H1 (cell line): ENCODE results near the gene UROD. TPM values are rescaled to one million over a fixed set of nuclear protein-coding genes. Genes with fewer than 3 reads are reported as not detected.

Experiments
- CTCF ChIA-PET: fragments of 300-600 bp; sonication (Branson Sonifier 250); formaldehyde crosslinking; loops from one replicate; lab custom pipeline; 2021; ENCODE audit not compliant: partially characterized antibody; lab: Charles Lee
- POLR2A ChIA-PET: fragments of 300-600 bp; sonication (Branson Sonifier 250); formaldehyde crosslinking; loops from one replicate; lab custom pipeline; 2021; ENCODE audit warnings: inconsistent platforms; ENCODE audit not compliant: partially characterized antibody; lab: Charles Lee
- DNase-seq, 2 experiments: peaks; one replicate each; pipeline versions ENCODE4 v3.0.0 to v3.0.0-alpha.2; 2010 to 2022; ENCODE audit warnings: low spot score in 2 of 2, low read depth in 1 of 2, mixed read lengths in 1 of 2
- FAIRE-seq: peaks from 2 replicates; lab custom pipeline; 2011; peaks lifted over from hg19 to GRCh38; lab: Jason Lieb, UNC
- H2AFZ ChIP-seq: 2 replicates; pipeline ENCODE4 v1.8.1; 2012; ENCODE audit warnings: low read length, inconsistent platforms
- H2AK5ac ChIP-seq: 2 replicates; pipeline ENCODE4 v1.6.1; 2013; ENCODE audit warnings: low read depth, low read length
- H2BK120ac ChIP-seq: replicated peaks from 2 replicates; pipeline ENCODE3; 2013; ENCODE audit warnings: low read depth, low read length, inconsistent platforms
- H2BK12ac ChIP-seq: 2 replicates; pipeline ENCODE4 v1.6.1; 2013; ENCODE audit warnings: low read depth, low read length
- H2BK15ac ChIP-seq: 2 replicates; pipeline ENCODE4 v1.6.1; 2013; ENCODE audit warnings: low read length
- H2BK20ac ChIP-seq: 2 replicates; pipeline ENCODE4 v1.6.1; 2013; ENCODE audit warnings: low read length
- H2BK5ac ChIP-seq: 2 replicates; pipeline ENCODE4 v1.6.1; 2013; ENCODE audit warnings: low read depth, low read length
- H3K14ac ChIP-seq: 2 replicates; pipeline ENCODE4 v1.6.1; 2013; ENCODE audit warnings: inconsistent platforms; ENCODE audit not compliant: insufficient read length
- H3K18ac ChIP-seq: 2 replicates; pipeline ENCODE4 v1.6.1; 2013; ENCODE audit warnings: low read length; ENCODE audit errors: extremely low read depth
- H3K23ac ChIP-seq: 2 replicates; pipeline ENCODE4 v1.6.1; 2013; ENCODE audit warnings: inconsistent platforms; ENCODE audit not compliant: insufficient read length
- H3K23me2 ChIP-seq: 2 replicates; pipeline ENCODE4 v1.6.1; 2013; ENCODE audit warnings: low read depth, low read length
- H3K27ac ChIP-seq: 2 replicates; pipeline ENCODE4 v1.6.1; 2011; ENCODE audit warnings: low read depth, low read length, inconsistent platforms
- H3K27me3 ChIP-seq, 4 experiments: replicated peaks in 1 of 4; 1 replicate in 1 of 4; 2 replicates in 3 of 4; pipeline versions ENCODE4 v1.6.1 to v1.8.1; 2011 to 2013; ENCODE audit warnings: low read length in 3 of 4, mild to moderate bottlenecking in 3 of 4, inconsistent platforms in 2 of 4, mixed read lengths in 2 of 4, moderate library complexity in 1 of 4; ENCODE audit not compliant: control insufficient read depth in 3 of 4, insufficient read depth in 3 of 4; ENCODE audit errors: extremely low read depth in 1 of 4
- H3K36me3 ChIP-seq, 4 experiments: 2 replicates each; pipeline versions ENCODE4 v1.6.1 to v1.8.1; 2011 to 2013; ENCODE audit warnings: mild to moderate bottlenecking in 4 of 4, low read length in 3 of 4, moderate library complexity in 2 of 4, control low read depth in 1 of 4, inconsistent platforms in 1 of 4; ENCODE audit not compliant: insufficient read depth in 4 of 4, control insufficient read depth in 2 of 4
- H3K4ac ChIP-seq: replicated peaks from 2 replicates; pipeline ENCODE3; 2013; ENCODE audit warnings: low read length, low read depth, mixed read lengths, inconsistent platforms; ENCODE audit not compliant: insufficient read length
- H3K4me1 ChIP-seq, 4 experiments: replicated peaks in 1 of 4; 1 replicate in 1 of 4; 2 replicates in 3 of 4; pipeline versions ENCODE4 v1.6.1 to v1.8.1; 2011 to 2013; ENCODE audit warnings: low read length in 3 of 4, inconsistent platforms in 2 of 4, mixed read lengths in 1 of 4; ENCODE audit not compliant: insufficient read depth in 4 of 4, control insufficient read depth in 3 of 4
- H3K4me2 ChIP-seq, 2 experiments: 2 replicates each; pipeline versions ENCODE4 v1.6.1 to v1.8.1; 2011 to 2013; ENCODE audit warnings: low read depth in 2 of 2, low read length in 2 of 2, control low read depth in 1 of 2, inconsistent platforms in 1 of 2, mild to moderate bottlenecking in 1 of 2; ENCODE audit not compliant: insufficient read depth in 1 of 2
- H3K4me3 ChIP-seq, 4 experiments: fragments of 200-600, 300-600 bp in 1 of 4; sonication (generic), shearing (Covaris generic), sonication (Bioruptor Twin) in 1 of 4; 2 replicates each; pipeline versions ENCODE4 v1.5.1 to v1.8.1; 2011 to 2016; ENCODE audit warnings: low read length in 4 of 4, low read depth in 3 of 4, control low read depth in 2 of 4, inconsistent platforms in 2 of 4, mild to moderate bottlenecking in 2 of 4, mixed read lengths in 1 of 4, moderate library complexity in 1 of 4; ENCODE audit not compliant: insufficient read depth in 2 of 4; ENCODE audit errors: extremely low read depth in 1 of 4
- H3K56ac ChIP-seq: replicated peaks from 2 replicates; pipeline ENCODE3; 2013; ENCODE audit warnings: low read depth, mild to moderate bottlenecking, mixed read lengths, low read length, inconsistent platforms; ENCODE audit not compliant: insufficient read length
- H3K79me1 ChIP-seq: 2 replicates; pipeline ENCODE4 v1.6.1; 2013; ENCODE audit warnings: low read depth, low read length, control low read depth
- H3K79me2 ChIP-seq, 2 experiments: 2 replicates each; pipeline versions ENCODE4 v1.6.1 to v1.8.1; 2012 to 2013; ENCODE audit warnings: low read length in 2 of 2, mild to moderate bottlenecking in 2 of 2, inconsistent platforms in 1 of 2; ENCODE audit not compliant: insufficient read depth in 2 of 2, control insufficient read depth in 1 of 2
- H3K9ac ChIP-seq, 4 experiments: replicated peaks in 1 of 4; 1 replicate in 1 of 4; 2 replicates in 3 of 4; pipeline versions ENCODE4 v1.6.1 to v1.8.1; 2011 to 2013; ENCODE audit warnings: low read depth in 3 of 4, low read length in 3 of 4, control low read depth in 2 of 4, mild to moderate bottlenecking in 2 of 4, moderate library complexity in 2 of 4, inconsistent platforms in 1 of 4; ENCODE audit errors: extremely low read depth in 1 of 4
- H3K9me3 ChIP-seq, 2 experiments: 2 replicates each; pipeline versions ENCODE4 v1.6.1 to v1.8.1; 2012 to 2013; ENCODE audit warnings: mild to moderate bottlenecking in 2 of 2, moderate library complexity in 2 of 2, control low read depth in 1 of 2, inconsistent platforms in 1 of 2, low read depth in 1 of 2, low read length in 1 of 2, mixed read lengths in 1 of 2; ENCODE audit not compliant: insufficient read depth in 2 of 2
- H4K20me1 ChIP-seq, 2 experiments: replicated peaks in 1 of 2; 2 replicates each; pipeline versions ENCODE3 to v1.8.1; 2011 to 2013; ENCODE audit warnings: inconsistent platforms in 2 of 2, low read length in 2 of 2, mild to moderate bottlenecking in 1 of 2; ENCODE audit not compliant: insufficient read depth in 2 of 2, control insufficient read depth in 1 of 2
- H4K5ac ChIP-seq: 2 replicates; pipeline ENCODE4 v1.6.1; 2013; ENCODE audit warnings: low read length, low read depth, mixed read lengths, inconsistent platforms; ENCODE audit not compliant: insufficient read length
- H4K8ac ChIP-seq: 2 replicates; pipeline ENCODE4 v1.8.0; 2013; ENCODE audit warnings: mild to moderate bottlenecking, moderate library complexity, low read length, inconsistent platforms; ENCODE audit not compliant: insufficient read depth; ENCODE audit errors: extremely low read depth
- H4K91ac ChIP-seq: replicated peaks from 2 replicates; pipeline ENCODE3; 2013; ENCODE audit warnings: low read length, mixed read lengths, inconsistent platforms; ENCODE audit not compliant: insufficient read length
- SIX5 ChIP-seq: IDR thresholded peaks from 2 replicates; pipeline ENCODE4 v1.6.1; 2011; ENCODE audit warnings: mild to moderate bottlenecking, low read depth, low read length
- TAF1 ChIP-seq: IDR thresholded peaks from 2 replicates; pipeline ENCODE4 v1.6.1; 2011; ENCODE audit warnings: mild to moderate bottlenecking, low read depth, low read length
- WGBS, 2 experiments: shearing (Covaris generic) in 1 of 2; methylation state at CpG; one replicate each; pipeline versions ENCODE4 v1.1.6 to v1.1.7; 2013 to 2015; ENCODE audit warnings: low lambda C conversion rate in 2 of 2, mixed read lengths in 2 of 2, inconsistent platforms in 1 of 2, low coverage in 1 of 2, missing lambda C conversion rate in 1 of 2; ENCODE audit not compliant: insufficient replicate concordance in 2 of 2, insufficient coverage in 1 of 2, insufficient read length in 1 of 2; ENCODE audit errors: extremely low coverage in 1 of 2, missing lambda C conversion rate in 1 of 2; 5-methylcytosine and 5-hydroxymethylcytosine counted together
- polyA plus RNA-seq, 7 experiments: library from polyadenylated mRNA; depleted of rRNA in 3 of 7; stranded (reverse) in 5 of 7; unstranded in 2 of 7; fragments of >200 nt in 5 of 7; fragments of 200-250 nt in 2 of 7; gene quantifications; 1 replicate in 5 of 7; 2 replicates in 1 of 7; 4 replicates in 1 of 7; pipeline versions ENCODE4 v1.2.1 to v1.2.3, GENCODE V29; 2011 to 2013; ENCODE audit warnings: missing spikeins in 2 of 7, mixed read lengths in 2 of 7
- total RNA-seq: library from RNA; stranded (reverse); fragmentation: NEBNext Ultra II Directional; extraction: Animal tissue kit (Norgen Biotek cat#: 25700); gene quantifications from 2 replicates; pipeline ENCODE4 v1.2.1, GENCODE V29; 2021

UROD gene
- total and polyA plus RNA-seq, 2 of the 8 experiments (the other 6 are each of a cell fraction or from before 2014, with no cell fraction given), result 86.6 to 220 TPM

GRCh38 chr1:45003741-45004140, 8.3 kb upstream of the UROD start:
- CTCF ChIA-PET, result interaction anchor here (0.6 to 2.3 kb wide), 6 partner anchors 11 to 355 kb away, joined by 3 to 8 read pairs (median 3); no protein-coding TSS in a partner anchor
- Histone ChIP-seq H3K56ac (no peak overlapping the region), H4K91ac (no peak overlapping the region), H3K27ac (no peak overlapping the region), H3K79me2 (no peaks in the 10 kb centered on the region), H3K18ac (no peak overlapping the region), H2BK120ac (no peak overlapping the region), H2BK20ac (no peak overlapping the region), H3K4me1 (no peaks in the 10 kb centered on the region), H3K9ac (no peak overlapping the region)
- 89% methylated on average over 14 of the region's 14 CpGs; no CpG with 5 or more reads in 1 of the 2 experiments for WGBS, 2 experiments
- no peak for DNase-seq
- no peak for TF ChIP-seq SIX5
- no peak for TF ChIP-seq TAF1
- TF ChIP-seq, all 59 proteins: peak for 0
- Histone ChIP-seq H4K20me1 (peaks cover 0 to 6% of the 10 kb centered on the region in 2 experiments), H2BK15ac (no peak overlapping the region), H3K23me2 (no peaks in the 10 kb centered on the region), H3K36me3 (peaks cover 6 to 36% (median 17%) of the 10 kb centered on the region in 4 experiments; a peak in 7 of 8 replicates), H3K9me3 (no peaks in the 10 kb centered on the region), H2AFZ (no peak overlapping the region), H3K23ac (no peak overlapping the region), H2BK12ac (no peak overlapping the region), H3K27me3 (no peaks in the 10 kb centered on the region), H2AK5ac (no peak overlapping the region), H3K4ac (no peak overlapping the region), H4K5ac (no peak overlapping the region), H2BK5ac (no peak overlapping the region), H3K14ac (no peak overlapping the region), H3K4me2 (no peak overlapping the region), H4K8ac (no peak overlapping the region), H3K4me3 (no peak overlapping the region), H3K79me1 (no peaks in the 10 kb centered on the region)
- no peak for FAIRE-seq
- POLR2A ChIA-PET, result interaction anchor here (1.8 kb wide), 1 partner anchor 8 kb away, joined by 9 read pairs; the partner anchor contains the start of genes HECTD3 and UROD
